ENCODE results near the gene VPS18.
A peak's percentile ranks its signal among the peaks of the same experiment; 100 is the strongest.

The VPS18 gene

DNA sequence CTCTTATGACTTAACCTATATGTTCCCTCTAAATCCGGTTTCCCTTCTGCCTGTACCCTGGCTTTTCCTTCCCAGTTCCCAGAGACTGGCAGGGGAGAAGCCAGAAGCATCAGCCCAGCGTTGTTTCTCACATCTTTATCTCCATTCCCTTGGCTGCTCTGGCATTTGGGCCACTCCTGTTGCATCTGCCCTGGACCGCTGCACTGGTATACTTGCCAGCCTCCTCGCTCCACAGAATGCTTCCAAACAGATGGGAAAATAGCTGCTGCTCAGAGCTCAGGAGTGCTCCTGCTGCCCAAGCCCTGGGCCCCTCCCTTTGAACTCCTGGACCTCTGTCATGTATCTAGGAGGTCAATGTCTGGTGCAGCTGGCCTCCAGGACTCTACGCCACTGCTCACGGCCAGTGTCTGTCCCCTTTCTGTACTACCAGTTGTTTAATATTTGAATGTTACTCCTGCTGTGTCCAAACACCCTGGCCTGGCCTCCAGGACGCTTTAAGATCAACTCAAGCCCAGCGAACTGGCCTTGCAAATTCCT, 43.6 kb upstream of the VPS18 start:
- no peak overlapping the region for H3K27ac ChIP-seq
- TF ChIP-seq, protein P1, sequence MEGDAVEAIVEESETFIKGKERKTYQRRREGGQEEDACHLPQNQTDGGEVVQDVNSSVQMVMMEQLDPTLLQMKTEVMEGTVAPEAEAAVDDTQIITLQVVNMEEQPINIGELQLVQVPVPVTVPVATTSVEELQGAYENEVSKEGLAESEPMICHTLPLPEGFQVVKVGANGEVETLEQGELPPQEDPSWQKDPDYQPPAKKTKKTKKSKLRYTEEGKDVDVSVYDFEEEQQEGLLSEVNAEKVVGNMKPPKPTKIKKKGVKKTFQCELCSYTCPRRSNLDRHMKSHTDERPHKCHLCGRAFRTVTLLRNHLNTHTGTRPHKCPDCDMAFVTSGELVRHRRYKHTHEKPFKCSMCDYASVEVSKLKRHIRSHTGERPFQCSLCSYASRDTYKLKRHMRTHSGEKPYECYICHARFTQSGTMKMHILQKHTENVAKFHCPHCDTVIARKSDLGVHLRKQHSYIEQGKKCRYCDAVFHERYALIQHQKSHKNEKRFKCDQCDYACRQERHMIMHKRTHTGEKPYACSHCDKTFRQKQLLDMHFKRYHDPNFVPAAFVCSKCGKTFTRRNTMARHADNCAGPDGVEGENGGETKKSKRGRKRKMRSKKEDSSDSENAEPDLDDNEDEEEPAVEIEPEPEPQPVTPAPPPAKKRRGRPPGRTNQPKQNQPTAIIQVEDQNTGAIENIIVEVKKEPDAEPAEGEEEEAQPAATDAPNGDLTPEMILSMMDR (conservative IDR thresholded peaks at IDR 0.05): no peak
- no peak for TF ChIP-seq ZFX (IDR thresholded peaks at IDR 0.05)

DNA sequence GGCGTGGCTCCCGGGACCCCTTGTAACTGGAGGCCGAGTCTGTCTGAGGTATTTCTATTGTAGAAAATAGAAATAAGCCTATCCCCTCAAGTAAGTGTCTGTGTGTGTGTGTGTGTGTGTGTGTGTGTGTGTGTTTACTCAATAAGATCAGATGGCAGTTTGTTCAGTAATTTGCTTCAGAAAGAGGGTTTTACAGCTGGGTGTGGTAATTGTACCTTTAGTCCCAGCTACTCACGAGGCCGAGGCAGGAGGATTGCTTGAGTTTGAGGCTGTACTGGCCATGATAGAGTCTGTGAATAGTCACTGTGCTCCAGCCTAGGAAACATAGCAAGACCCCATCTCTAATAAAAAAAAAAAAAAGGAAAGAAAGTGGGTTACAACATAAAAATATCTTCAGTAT, 41.7 kb upstream of the VPS18 start:
- H3K27ac ChIP-seq: no peak overlapping the region
- TF ChIP-seq, protein P1 (conservative IDR thresholded peaks at IDR 0.05): no peak
- no peak for TF ChIP-seq ZFX (IDR thresholded peaks at IDR 0.05)

DNA sequence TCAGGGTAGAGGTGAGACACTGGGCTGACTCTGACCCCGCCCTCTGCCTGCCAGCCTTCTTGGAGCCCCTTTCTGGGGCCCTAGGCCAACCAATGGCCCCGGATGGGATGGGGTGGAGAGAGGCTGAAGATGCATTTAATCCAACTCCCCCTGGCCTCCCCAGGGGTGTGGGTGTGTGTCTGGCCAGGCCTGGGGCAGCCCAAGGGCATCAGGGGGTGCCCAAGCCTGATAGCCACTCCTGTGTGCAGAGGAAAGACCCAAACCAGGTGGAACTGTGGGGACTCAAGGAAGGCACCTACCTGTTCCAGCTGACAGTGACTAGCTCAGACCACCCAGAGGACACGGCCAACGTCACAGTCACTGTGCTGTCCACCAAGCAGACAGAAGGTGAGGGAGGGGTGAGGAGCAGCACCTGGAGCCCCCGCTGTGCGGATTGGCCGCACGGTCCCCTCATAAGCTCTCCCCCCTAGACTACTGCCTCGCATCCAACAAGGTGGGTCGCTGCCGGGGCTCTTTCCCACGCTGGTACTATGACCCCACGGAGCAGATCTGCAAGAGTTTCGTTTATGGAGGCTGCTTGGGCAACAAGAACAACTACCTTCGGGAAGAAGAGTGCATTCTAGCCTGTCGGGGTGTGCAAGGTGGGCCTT, 40.9 kb upstream of the VPS18 start:
- TF ChIP-seq ZFX (IDR thresholded peaks at IDR 0.05): no peak
- TF ChIP-seq, protein P1 (conservative IDR thresholded peaks at IDR 0.05): no peak
- no peak overlapping the region for H3K27ac ChIP-seq

DNA sequence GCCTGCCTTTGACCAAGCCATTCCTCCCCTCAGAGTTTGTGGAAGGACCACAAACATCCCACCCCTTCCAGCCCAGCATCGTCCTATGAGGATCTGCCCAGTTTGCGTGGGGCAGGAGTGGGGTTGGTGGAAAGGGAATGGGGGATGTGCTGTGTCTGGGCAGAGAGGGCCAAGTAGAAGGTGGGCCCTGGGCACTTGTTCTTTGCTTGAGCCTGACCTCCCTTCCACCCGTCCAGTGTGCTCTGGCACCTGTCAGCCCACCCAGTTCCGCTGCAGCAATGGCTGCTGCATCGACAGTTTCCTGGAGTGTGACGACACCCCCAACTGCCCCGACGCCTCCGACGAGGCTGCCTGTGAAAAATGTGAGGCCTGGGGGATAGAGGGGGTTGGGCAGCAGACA, 40.1 kb upstream of the VPS18 start:
- H3K27ac ChIP-seq: no peak overlapping the region
- TF ChIP-seq ZFX (IDR thresholded peaks at IDR 0.05): no peak
- TF ChIP-seq, protein P1 (conservative IDR thresholded peaks at IDR 0.05): no peak

DNA sequence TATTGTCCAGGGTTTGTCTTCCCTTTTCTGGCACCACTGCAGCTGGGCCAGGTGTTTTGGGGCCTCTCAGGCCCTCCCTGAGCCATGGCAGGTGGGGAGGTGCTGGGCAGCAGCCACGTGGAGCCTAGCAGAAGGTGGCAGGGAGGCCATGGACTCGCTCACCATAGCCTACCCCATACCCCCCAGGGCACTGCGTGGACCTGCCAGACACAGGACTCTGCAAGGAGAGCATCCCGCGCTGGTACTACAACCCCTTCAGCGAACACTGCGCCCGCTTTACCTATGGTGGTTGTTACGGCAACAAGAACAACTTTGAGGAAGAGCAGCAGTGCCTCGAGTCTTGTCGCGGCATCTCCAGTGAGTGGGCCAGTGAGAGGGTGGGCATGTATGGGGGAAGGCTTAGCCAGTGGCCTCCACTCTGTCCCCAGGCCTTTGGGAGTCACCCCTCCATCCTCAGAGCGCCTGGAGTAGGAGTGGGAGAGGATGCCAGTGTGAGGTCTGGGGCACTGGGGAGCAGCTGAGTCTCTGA, 38.5 kb upstream of the VPS18 start:
- TF ChIP-seq ZFX (IDR thresholded peaks at IDR 0.05): no peak
- TF ChIP-seq, protein P1 (conservative IDR thresholded peaks at IDR 0.05): no peak
- H3K27ac ChIP-seq: peak overlapping the region; percentile 80

DNA sequence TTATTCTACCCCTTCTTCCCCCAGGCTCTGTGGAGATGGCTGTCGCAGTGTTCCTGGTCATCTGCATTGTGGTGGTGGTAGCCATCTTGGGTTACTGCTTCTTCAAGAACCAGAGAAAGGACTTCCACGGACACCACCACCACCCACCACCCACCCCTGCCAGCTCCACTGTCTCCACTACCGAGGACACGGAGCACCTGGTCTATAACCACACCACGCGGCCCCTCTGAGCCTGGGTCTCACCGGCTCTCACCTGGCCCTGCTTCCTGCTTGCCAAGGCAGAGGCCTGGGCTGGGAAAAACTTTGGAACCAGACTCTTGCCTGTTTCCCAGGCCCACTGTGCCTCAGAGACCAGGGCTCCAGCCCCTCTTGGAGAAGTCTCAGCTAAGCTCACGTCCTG, 37.5 kb upstream of the VPS18 start:
- peak overlapping the region; percentile 80 for H3K27ac ChIP-seq
- no peak for TF ChIP-seq ZFX (IDR thresholded peaks at IDR 0.05)
- TF ChIP-seq, protein P1 (conservative IDR thresholded peaks at IDR 0.05): no peak

DNA sequence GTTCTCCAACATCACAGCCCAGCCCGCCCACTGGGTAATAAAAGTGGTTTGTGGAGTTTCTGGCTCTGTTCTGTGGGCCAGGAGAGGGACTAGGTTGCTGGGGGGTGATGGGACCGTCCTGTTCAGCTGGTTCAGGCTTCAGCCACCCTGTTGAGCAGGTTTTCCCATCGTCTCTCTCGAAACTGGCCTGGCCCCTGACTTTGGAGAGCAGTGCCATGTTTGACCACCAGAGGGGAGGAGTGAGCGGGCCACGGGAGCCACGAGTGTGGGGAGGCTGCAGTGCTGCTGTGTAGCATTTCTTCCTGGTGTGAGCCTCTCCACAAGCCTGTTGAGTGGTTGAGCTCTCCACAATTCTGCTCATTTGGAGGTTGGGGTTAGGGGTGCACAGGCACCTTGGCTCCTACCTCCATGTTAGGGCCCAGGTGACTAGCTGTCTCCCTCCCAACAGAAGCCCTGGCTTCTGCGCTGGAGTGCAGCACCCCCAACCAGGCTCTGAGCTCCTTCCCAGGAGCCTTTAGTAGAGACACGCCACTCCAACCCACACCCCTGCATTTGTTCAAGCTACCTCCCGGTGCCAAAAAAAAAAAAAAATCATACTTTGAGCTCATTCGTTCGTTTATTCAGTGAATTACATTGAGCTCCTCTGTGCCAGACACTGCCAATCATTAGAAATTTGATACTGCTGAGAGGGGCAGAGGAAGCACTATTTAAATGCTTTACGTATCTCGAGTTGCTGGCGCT, 36.5 kb upstream of the VPS18 start:
- TF ChIP-seq ZFX (IDR thresholded peaks at IDR 0.05): no peak
- TF ChIP-seq, protein P1 (conservative IDR thresholded peaks at IDR 0.05): peak; percentile 99
- H3K27ac ChIP-seq: peak overlapping the region; percentile 80

All from C4-2B (cell line).